Fibroblast of mammary gland (primary cell): Measurements from ENCODE around the gene TAAR6.

Experiments used
- DNase-seq: peaks from one replicate; pipeline ENCODE4 v3.0.0-alpha.2; 2010; ENCODE audit warnings: low read depth
- H3K4me3 ChIP-seq: 2 replicates; pipeline ENCODE4 v1.5.1; 2011; ENCODE audit warnings: low read depth, mild to moderate bottlenecking, low read length, moderate library complexity; ENCODE audit not compliant: control insufficient read depth
- CTCF ChIP-seq: conservative IDR thresholded peaks from 2 replicates; pipeline ENCODE4 v1.5.1; 2011; ENCODE audit warnings: low read depth, low read length, inconsistent platforms; ENCODE audit not compliant: control insufficient read depth, insufficient read depth

Gene TAAR6, protein sequence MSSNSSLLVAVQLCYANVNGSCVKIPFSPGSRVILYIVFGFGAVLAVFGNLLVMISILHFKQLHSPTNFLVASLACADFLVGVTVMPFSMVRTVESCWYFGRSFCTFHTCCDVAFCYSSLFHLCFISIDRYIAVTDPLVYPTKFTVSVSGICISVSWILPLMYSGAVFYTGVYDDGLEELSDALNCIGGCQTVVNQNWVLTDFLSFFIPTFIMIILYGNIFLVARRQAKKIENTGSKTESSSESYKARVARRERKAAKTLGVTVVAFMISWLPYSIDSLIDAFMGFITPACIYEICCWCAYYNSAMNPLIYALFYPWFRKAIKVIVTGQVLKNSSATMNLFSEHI

GRCh38 chr6:132570221-132570777 is at the start of gene TAAR6:
Gene TAAR6, plus strand, starts transcription at chr6:132570322. Its CDS starts 0 bp downstream, at chr6:132570322.
- no peak for TF ChIP-seq CTCF
- no peak for DNase-seq
- H3K4me3 ChIP-seq: no peak within 1 kb of the TSS

DNA sequence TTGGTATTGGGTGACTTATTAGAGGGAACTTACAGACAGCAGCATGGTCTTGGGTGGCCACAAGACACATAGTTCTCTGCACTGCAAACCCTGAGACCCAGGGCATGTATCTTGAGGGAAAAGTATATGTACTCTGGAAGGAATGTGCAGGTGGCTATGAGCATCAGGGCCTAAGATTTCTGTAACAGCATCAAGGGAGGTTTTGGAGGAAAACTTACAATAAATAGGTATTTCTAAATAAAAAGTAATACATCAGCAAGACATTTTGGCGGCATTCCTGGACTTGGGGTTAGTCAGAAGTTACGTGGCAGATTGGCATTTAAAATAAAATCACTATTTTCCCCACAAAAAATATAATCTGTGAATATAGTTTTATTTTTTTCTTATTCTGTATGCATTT is 49.2 kb upstream of the TAAR6 start:
- peak; percentile 68 for DNase-seq
- H3K4me3 ChIP-seq: no peak overlapping the region
- no peak for TF ChIP-seq CTCF

DNA sequence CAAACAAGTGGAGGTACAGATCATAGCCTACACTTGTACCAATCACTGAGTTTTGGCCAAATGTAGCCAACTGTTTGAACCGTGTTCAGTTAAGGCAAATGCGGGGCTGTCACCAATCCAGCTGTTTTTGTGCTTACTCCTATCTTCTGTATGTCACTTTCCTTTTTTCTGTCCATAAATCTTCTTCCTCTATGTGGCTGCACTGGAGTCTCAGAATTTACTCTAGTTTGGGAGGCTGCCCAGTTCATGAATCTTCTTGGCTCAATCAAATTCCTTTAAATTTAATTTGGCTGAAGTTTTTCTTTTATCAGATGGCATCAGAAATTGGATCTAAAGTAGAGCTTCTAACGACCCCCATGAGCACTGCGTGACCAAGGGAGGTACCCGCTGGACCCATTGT is 45.5 kb upstream of the TAAR6 start:
- TF ChIP-seq CTCF: no peak
- H3K4me3 ChIP-seq: no peak overlapping the region
- DNase-seq: no peak

GRCh38 chr6:132525866-132526265 is 44.3 kb upstream of the TAAR6 start:
- no peak overlapping the region for H3K4me3 ChIP-seq
- no peak for DNase-seq
- no peak for TF ChIP-seq CTCF

DNA sequence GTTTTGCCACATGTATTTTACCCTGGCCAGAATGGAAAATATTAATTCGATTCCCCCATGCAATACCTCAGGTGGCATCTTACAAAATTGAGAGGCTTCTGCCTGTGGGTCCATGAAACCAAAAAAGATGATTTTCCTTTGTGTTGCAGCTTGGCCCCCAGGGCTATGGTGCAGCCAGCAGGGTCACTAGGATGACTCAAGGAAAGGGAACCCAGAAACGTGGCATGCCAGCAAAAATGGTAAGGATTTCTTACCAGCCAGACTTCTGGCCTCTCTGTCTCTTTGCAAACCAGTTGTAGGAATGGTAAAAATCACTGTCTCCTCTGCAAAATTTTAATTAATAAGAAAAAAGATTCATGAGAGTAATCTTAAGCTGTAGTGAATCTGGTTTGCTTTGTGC is 43.7 kb upstream of the TAAR6 start:
- no peak for TF ChIP-seq CTCF

GRCh38 chr6:132527791-132528190 is 42.3 kb upstream of the TAAR6 start:
- peak; percentile 83 for DNase-seq
- no peak overlapping the region for H3K4me3 ChIP-seq
- TF ChIP-seq CTCF: no peak

More for the DNA sequence above, 43.7 kb upstream of the TAAR6 start:
- no peak for DNase-seq
- H3K4me3 ChIP-seq: no peak overlapping the region
